ENCODE results near the gene GTF3A. TPM values are rescaled to one million over a fixed set of nuclear protein-coding genes. Genes with fewer than 3 reads are reported as not detected.

The GTF3A gene
- total and polyA plus RNA-seq, 2 of the 8 experiments (the other 6 are each of a cell fraction or from before 2014, with no cell fraction given), result 41.6 to 96.5 TPM

GRCh38 chr13:27409013-27409412 lies 15.4 kb upstream of the GTF3A start (continued):
- TF ChIP-seq SP4 (IDR thresholded peaks at IDR 0.05; ENCODE audit: low read length) (no peak), HDAC6 (IDR thresholded peaks at IDR 0.05; ENCODE audit: low read depth, low read length) (no peak)
